B cell (primary cell): ENCODE data around the gene AHCTF1. TPM values are rescaled to one million over a fixed set of nuclear protein-coding genes. Genes with fewer than 3 reads are reported as not detected.

ENCODE experiments used
- ATAC-seq: fragments of 200-7000 bp; cut with Tn5 transposase; one replicate; pipeline ENCODE4 v1.10.0; 2021; ENCODE audit warnings: low read depth, mild to moderate bottlenecking, moderate number of reproducible peaks, moderate library complexity
- CTCF ChIA-PET: fragments of 350-600 bp; sonication (Branson Sonifier 250); formaldehyde crosslinking; loops from one replicate; lab custom pipeline; 2021; ENCODE audit warnings: antibody characterized with exemption, inconsistent platforms; lab: Charles Lee
- POLR2A ChIA-PET: fragments of 350-600 bp; sonication (Branson Sonifier 250); formaldehyde crosslinking; loops from one replicate; lab custom pipeline; 2021; ENCODE audit warnings: antibody characterized with exemption; lab: Charles Lee
- DNase-seq: peaks from one replicate; pipeline ENCODE4 v3.0.0; 2013
- H2AFZ ChIP-seq: 2 replicates; pipeline ENCODE4 v1.6.1; 2012; ENCODE audit warnings: mild to moderate bottlenecking, low read depth, low read length; ENCODE audit not compliant: insufficient read depth, poor library complexity, severe bottlenecking
- H3K27ac ChIP-seq, 2 donors: 1 replicate in 1 of 2; 2 replicates in 1 of 2; pipeline ENCODE4 v1.5.1; 2012 to 2013; ENCODE audit warnings: low read length in 2 of 2, mild to moderate bottlenecking in 2 of 2, moderate library complexity in 1 of 2
- H3K27me3 ChIP-seq, 4 experiments: fragments of 200-600 bp in 1 of 4; sonication (generic) in 1 of 4; replicated peaks in 1 of 4; 1 replicate in 2 of 4; 2 replicates in 2 of 4; pipeline versions ENCODE4 v1.6.1 to v1.7.0; 2013 to 2016; ENCODE audit warnings: low read length in 3 of 4, mild to moderate bottlenecking in 2 of 4, mixed read lengths in 1 of 4, moderate library complexity in 1 of 4; ENCODE audit not compliant: insufficient read depth in 4 of 4, control insufficient read depth in 3 of 4; ENCODE audit errors: control extremely low read depth in 1 of 4
- H3K36me3 ChIP-seq, 2 experiments: replicated peaks in 1 of 2; 1 replicate in 1 of 2; 2 replicates in 1 of 2; pipeline versions ENCODE4 v1.6.1 to v1.7.1; 2013; ENCODE audit warnings: low read length in 1 of 2; ENCODE audit not compliant: insufficient read depth in 2 of 2, control insufficient read depth in 1 of 2; ENCODE audit errors: control extremely low read depth in 1 of 2, extremely low read depth in 1 of 2
- H3K4me1 ChIP-seq, 2 donors: fragments of 200-600 bp in 1 of 2; sonication (generic) in 1 of 2; 1 replicate in 1 of 2; 2 replicates in 1 of 2; pipeline versions ENCODE4 v1.5.1 to v1.6.1; 2013 to 2017; ENCODE audit warnings: low read length in 2 of 2; ENCODE audit not compliant: control insufficient read depth in 2 of 2, insufficient read depth in 2 of 2
- H3K4me2 ChIP-seq: replicated peaks from 2 replicates; pipeline ENCODE3; 2012; ENCODE audit warnings: mild to moderate bottlenecking, low read depth, low read length; ENCODE audit not compliant: poor library complexity, severe bottlenecking
- H3K4me3 ChIP-seq, 5 experiments: fragments of 200-600 bp in 1 of 5; sonication (generic) in 1 of 5; 1 replicate in 3 of 5; 2 replicates in 2 of 5; pipeline versions ENCODE4 v1.5.1 to v1.7.0; 2011 to 2016; ENCODE audit warnings: low read length in 4 of 5, mild to moderate bottlenecking in 4 of 5, low read depth in 2 of 5, control low read depth in 1 of 5, moderate library complexity in 1 of 5; ENCODE audit not compliant: insufficient read depth in 1 of 5; ENCODE audit errors: control extremely low read depth in 1 of 5, extremely low read depth in 1 of 5
- H3K79me2 ChIP-seq: fragments of 200-600 bp; sonication (generic); one replicate; pipeline ENCODE4 v1.6.0; 2016; ENCODE audit warnings: low read length; ENCODE audit not compliant: control insufficient read depth, insufficient read depth
- H3K9ac ChIP-seq: fragments of 200-600 bp; sonication (generic); 2 replicates; pipeline ENCODE4 v1.6.1; 2017; ENCODE audit warnings: mild to moderate bottlenecking, low read length, moderate library complexity
- H3K9me3 ChIP-seq, 3 donors: one replicate each; pipeline versions ENCODE4 v1.6.1 to v1.7.1; 2013; ENCODE audit warnings: low read length in 2 of 3; ENCODE audit not compliant: control insufficient read depth in 2 of 3, insufficient read depth in 1 of 3; ENCODE audit errors: control extremely low read depth in 1 of 3
- H4K20me1 ChIP-seq: 2 replicates; pipeline ENCODE4 v1.6.0; 2012; ENCODE audit warnings: mild to moderate bottlenecking, low read length; ENCODE audit not compliant: insufficient read depth, control insufficient read depth, poor library complexity, severe bottlenecking
- H3K27ac Mint-ChIP-seq: one replicate; pipeline ENCODE4 v1.8.0; 2021; ENCODE audit warnings: mixed read lengths
- H3K27me3 Mint-ChIP-seq: one replicate; pipeline ENCODE4 v1.8.0; 2021; ENCODE audit warnings: mixed read lengths
- H3K4me1 Mint-ChIP-seq: one replicate; pipeline ENCODE4 v1.8.0; 2021; ENCODE audit warnings: mixed read lengths
- H3K4me3 Mint-ChIP-seq: one replicate; pipeline ENCODE4 v1.8.0; 2021; ENCODE audit warnings: mixed read lengths
- H3K9me3 Mint-ChIP-seq: one replicate; pipeline ENCODE4 v1.8.0; 2022; ENCODE audit warnings: mixed read lengths; ENCODE audit not compliant: insufficient read depth
- EZH2 ChIP-seq: IDR thresholded peaks from 2 replicates; pipeline ENCODE4 v1.6.1; 2012; ENCODE audit warnings: borderline replicate concordance, low read depth, mild to moderate bottlenecking, moderate library complexity, low read length; ENCODE audit not compliant: insufficient read depth, poor library complexity, severe bottlenecking
- WGBS: methylation state at CpG from one replicate; pipeline ENCODE4 v1.1.5; 2013; ENCODE audit warnings: missing lambda C conversion rate; ENCODE audit not compliant: insufficient coverage; 5-methylcytosine and 5-hydroxymethylcytosine counted together
- intact Hi-C: fragments of 100-400 bp; cut with micrococcal nuclease; formaldehyde crosslinking; loops from one replicate; pipeline ENCODE4 v1.10.0; 2022
- polyA plus RNA-seq: library from polyadenylated mRNA; depleted of rRNA; stranded (reverse); fragments of >200 nt; gene quantifications from 2 replicates; pipeline ENCODE4 v1.2.3, GENCODE V29; 2012
- total RNA-seq, 2 donors: library from RNA; stranded (reverse); fragments of 120-200 nt in 1 of 2; gene quantifications; 1 replicate in 1 of 2; 2 replicates in 1 of 2; pipeline versions ENCODE4 v1.2.3 to v1.2.4, GENCODE V29; 2013 to 2022
- TF ChIP-seq, protein P1 (sequence below): fragments of 200-600 bp; IDR thresholded peaks from one replicate; pipeline ENCODE4 v1.8.0; 2022; ENCODE audit warnings: antibody characterized with exemption, mild to moderate bottlenecking

AHCTF1 gene
- total and polyA plus RNA-seq, 2 donors (not counting 1 experiment from before 2014, with no cell fraction given): 8.6 to 34.8 TPM

DNA sequence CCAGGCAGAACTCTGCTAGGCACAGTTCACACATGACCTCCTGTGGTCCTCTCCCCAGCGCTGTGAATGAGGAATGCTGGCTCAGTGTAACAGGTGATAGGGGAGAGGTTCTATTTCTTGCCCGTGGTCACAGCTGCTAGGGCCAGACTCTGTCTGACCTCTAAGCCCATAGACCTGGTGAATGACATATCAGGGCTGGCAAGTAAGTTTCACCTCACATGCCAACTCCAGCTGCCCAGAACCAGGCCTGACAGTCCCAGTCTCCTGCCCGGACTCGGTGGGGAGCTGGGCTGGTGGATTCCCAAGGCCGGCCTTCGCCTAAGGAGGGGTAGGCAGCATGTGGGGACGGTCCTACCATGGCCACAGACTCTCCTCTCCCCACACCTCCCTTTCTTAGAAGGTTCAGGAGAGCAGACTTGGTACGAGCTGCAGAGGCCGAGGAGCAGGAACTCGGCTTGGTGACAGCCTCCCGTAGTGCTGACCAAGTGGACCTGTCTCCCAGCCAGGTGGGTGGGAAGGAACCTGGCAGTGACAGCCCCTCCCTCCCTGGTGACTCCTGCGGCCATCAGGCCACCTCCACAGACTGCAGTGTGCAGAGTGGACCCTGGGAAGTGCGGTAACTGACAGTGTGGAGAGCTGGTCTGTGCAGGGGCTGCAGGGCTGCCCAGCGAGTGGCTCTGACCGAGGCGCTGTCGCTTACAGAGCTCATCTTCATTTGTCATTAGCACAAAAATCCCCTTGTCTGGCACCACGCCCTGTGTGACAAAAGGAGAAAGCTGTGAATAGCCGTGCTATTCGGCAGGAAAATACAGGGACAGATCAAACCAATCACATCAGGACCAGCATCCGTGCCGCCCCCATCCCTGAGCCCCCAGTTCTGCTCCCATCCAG lies 132.9 kb downstream of the AHCTF1 start:
- no peaks in the 10 kb centered on the region for H3K27me3 Mint-ChIP-seq
- H3K4me1 ChIP-seq: no peaks in the 10 kb centered on the region
- ATAC-seq (no peak), DNase-seq (no peak)
- no peaks in the 10 kb centered on the region for H3K4me1 Mint-ChIP-seq
- ChIA-PET CTCF (no interaction called here), POLR2A (no interaction called here)
- H3K9ac ChIP-seq: no peak overlapping the region
- H3K4me3 Mint-ChIP-seq: no peak overlapping the region
- no peak overlapping the region for H3K4me3 ChIP-seq
- no peak overlapping the region for H2AFZ ChIP-seq
- H4K20me1 ChIP-seq: no peaks in the 10 kb centered on the region
- H3K4me2 ChIP-seq: no peak overlapping the region
- intact Hi-C loops: no loop called here
- no peaks in the 10 kb centered on the region for H3K79me2 ChIP-seq
- 97% methylated on average over 17 of the region's 22 CpGs for WGBS
- no peaks in the 10 kb centered on the region for H3K36me3 ChIP-seq
- H3K27ac ChIP-seq: no peak overlapping the region
- TF ChIP-seq EZH2: no peak
- TF ChIP-seq, protein P1, sequence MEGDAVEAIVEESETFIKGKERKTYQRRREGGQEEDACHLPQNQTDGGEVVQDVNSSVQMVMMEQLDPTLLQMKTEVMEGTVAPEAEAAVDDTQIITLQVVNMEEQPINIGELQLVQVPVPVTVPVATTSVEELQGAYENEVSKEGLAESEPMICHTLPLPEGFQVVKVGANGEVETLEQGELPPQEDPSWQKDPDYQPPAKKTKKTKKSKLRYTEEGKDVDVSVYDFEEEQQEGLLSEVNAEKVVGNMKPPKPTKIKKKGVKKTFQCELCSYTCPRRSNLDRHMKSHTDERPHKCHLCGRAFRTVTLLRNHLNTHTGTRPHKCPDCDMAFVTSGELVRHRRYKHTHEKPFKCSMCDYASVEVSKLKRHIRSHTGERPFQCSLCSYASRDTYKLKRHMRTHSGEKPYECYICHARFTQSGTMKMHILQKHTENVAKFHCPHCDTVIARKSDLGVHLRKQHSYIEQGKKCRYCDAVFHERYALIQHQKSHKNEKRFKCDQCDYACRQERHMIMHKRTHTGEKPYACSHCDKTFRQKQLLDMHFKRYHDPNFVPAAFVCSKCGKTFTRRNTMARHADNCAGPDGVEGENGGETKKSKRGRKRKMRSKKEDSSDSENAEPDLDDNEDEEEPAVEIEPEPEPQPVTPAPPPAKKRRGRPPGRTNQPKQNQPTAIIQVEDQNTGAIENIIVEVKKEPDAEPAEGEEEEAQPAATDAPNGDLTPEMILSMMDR: no peak
- peaks cover 0 to 7% (median 0%) of the 10 kb centered on the region in 3 donors for H3K9me3 ChIP-seq
- H3K27me3 ChIP-seq: no peaks in the 10 kb centered on the region
- no peak overlapping the region for H3K27ac Mint-ChIP-seq
- no peaks in the 10 kb centered on the region for H3K9me3 Mint-ChIP-seq

GRCh38 chr1:246798107-246798506 lies 133.6 kb downstream of the AHCTF1 start:
- no peak overlapping the region for H3K4me3 ChIP-seq
- H2AFZ ChIP-seq: no peak overlapping the region
- no peaks in the 10 kb centered on the region for H3K4me1 Mint-ChIP-seq
- intact Hi-C loops: no loop called here
- no peak overlapping the region for H3K4me3 Mint-ChIP-seq
- H3K27ac Mint-ChIP-seq: no peak overlapping the region
- H3K79me2 ChIP-seq: no peaks in the 10 kb centered on the region
- no peaks in the 10 kb centered on the region for H4K20me1 ChIP-seq
- H3K27me3 Mint-ChIP-seq: no peaks in the 10 kb centered on the region
- DNase-seq (no peak), ATAC-seq (no peak)
- TF ChIP-seq, protein P1: no peak
- no peak for TF ChIP-seq EZH2
- H3K9ac ChIP-seq: no peak overlapping the region
- H3K4me2 ChIP-seq: no peak overlapping the region
- H3K27me3 ChIP-seq: no peaks in the 10 kb centered on the region
- POLR2A ChIA-PET: no interaction called here
- H3K36me3 ChIP-seq: no peaks in the 10 kb centered on the region
- WGBS: 79% methylated on average over 4 of the region's 4 CpGs
- no peaks in the 10 kb centered on the region for H3K4me1 ChIP-seq
- no peak overlapping the region for H3K27ac ChIP-seq
- CTCF ChIA-PET: no interaction called here
- H3K9me3 ChIP-seq: peaks cover 0 to 3% (median 0%) of the 10 kb centered on the region in 3 donors
- H3K9me3 Mint-ChIP-seq: no peaks in the 10 kb centered on the region
